Keratinocyte (primary cell): ENCODE data around the gene PSMF1.

ENCODE experiments used
- EZH2 ChIP-seq: IDR thresholded peaks from one replicate; pipeline ENCODE4 v1.6.1; 2012; ENCODE audit warnings: inconsistent platforms, mild to moderate bottlenecking, low read length, moderate library complexity
- TF ChIP-seq, protein P1 (sequence below), 3 experiments: IDR thresholded peaks in 1 of 3; conservative IDR thresholded peaks in 1 of 3; optimal IDR thresholded peaks in 1 of 3; 2 replicates in 2 of 3; 3 replicates in 1 of 3; pipeline versions ENCODE3 to v1.5.1; 2011; ENCODE audit warnings: low read length in 3 of 3, mild to moderate bottlenecking in 3 of 3, moderate library complexity in 2 of 3, control low read depth in 1 of 3, inconsistent platforms in 1 of 3; ENCODE audit not compliant: insufficient read depth in 2 of 3; ENCODE audit errors: extremely low read depth in 1 of 3

DNA sequence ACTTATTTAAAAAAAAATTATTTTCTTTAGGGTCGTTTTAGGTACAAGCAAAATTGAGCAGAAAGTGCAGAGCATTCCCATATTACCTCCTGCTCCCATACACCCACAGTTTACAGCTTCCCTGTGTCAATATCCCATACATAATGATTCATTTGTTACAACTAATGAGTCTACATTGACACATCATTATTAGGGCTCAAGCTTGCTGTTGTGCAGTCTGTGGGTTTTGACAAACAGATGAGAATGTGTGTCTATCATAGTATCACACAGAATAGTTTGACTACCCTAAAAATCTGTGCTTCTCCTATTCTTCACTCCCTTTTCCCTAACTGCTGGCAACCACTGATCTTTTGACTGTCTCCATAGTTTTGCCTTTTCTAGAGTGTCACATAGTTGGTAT, 9.4 kb downstream of the PSMF1 start:
- TF ChIP-seq, protein P1, sequence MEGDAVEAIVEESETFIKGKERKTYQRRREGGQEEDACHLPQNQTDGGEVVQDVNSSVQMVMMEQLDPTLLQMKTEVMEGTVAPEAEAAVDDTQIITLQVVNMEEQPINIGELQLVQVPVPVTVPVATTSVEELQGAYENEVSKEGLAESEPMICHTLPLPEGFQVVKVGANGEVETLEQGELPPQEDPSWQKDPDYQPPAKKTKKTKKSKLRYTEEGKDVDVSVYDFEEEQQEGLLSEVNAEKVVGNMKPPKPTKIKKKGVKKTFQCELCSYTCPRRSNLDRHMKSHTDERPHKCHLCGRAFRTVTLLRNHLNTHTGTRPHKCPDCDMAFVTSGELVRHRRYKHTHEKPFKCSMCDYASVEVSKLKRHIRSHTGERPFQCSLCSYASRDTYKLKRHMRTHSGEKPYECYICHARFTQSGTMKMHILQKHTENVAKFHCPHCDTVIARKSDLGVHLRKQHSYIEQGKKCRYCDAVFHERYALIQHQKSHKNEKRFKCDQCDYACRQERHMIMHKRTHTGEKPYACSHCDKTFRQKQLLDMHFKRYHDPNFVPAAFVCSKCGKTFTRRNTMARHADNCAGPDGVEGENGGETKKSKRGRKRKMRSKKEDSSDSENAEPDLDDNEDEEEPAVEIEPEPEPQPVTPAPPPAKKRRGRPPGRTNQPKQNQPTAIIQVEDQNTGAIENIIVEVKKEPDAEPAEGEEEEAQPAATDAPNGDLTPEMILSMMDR (optimal IDR thresholded peaks at IDR 0.05 in 1 of 3, IDR thresholded peaks at IDR 0.05 in 1 of 3, conservative IDR thresholded peaks at IDR 0.05 in 1 of 3; ENCODE audit: extremely low read depth in 1 of 3, insufficient read depth in 2 of 3, low read length in 3 of 3): no peak
- TF ChIP-seq EZH2: no peak
